DND-41 (cell line): ENCODE data around the gene AP1S3.

ENCODE experiments used
- ATAC-seq: fragments of 200-7000 bp; cut with Tn5 transposase; 3 replicates; pipeline ENCODE4 v1.9.1; 2021; ENCODE audit warnings: low read depth; ENCODE audit not compliant: insufficient read depth
- DNase-seq: peaks from one replicate; pipeline ENCODE4 v3.0.0-alpha.2; 2020
- H2AFZ ChIP-seq: 2 replicates; pipeline ENCODE4 v1.6.0; 2012; ENCODE audit warnings: low read depth, low read length
- H3K27ac ChIP-seq: 2 replicates; pipeline ENCODE4 v1.5.1; 2012; ENCODE audit warnings: low read length, inconsistent platforms
- H3K27me3 ChIP-seq: fragments of 200-600 bp; sonication (generic); 2 replicates; pipeline ENCODE4 v1.6.0; 2012; ENCODE audit warnings: low read length, mild to moderate bottlenecking, inconsistent platforms; ENCODE audit not compliant: insufficient read depth, poor library complexity
- H3K36me3 ChIP-seq: 2 replicates; pipeline ENCODE4 v1.5.1; 2012; ENCODE audit warnings: low read length, inconsistent platforms; ENCODE audit not compliant: insufficient read depth
- H3K4me1 ChIP-seq: 2 replicates; pipeline ENCODE4 v1.5.1; 2012; ENCODE audit warnings: mild to moderate bottlenecking, low read length; ENCODE audit not compliant: insufficient read depth
- H3K4me2 ChIP-seq: 2 replicates; pipeline ENCODE4 v1.6.0; 2012; ENCODE audit warnings: mild to moderate bottlenecking, moderate library complexity, low read length, inconsistent platforms; ENCODE audit not compliant: insufficient read depth
- H3K4me3 ChIP-seq, 2 experiments: fragments of 200-600 bp in 1 of 2; shearing (Covaris generic) in 1 of 2; 2 replicates each; pipeline ENCODE4 v1.5.1; 2012 to 2016; ENCODE audit warnings: inconsistent platforms in 2 of 2, low read length in 2 of 2, mild to moderate bottlenecking in 2 of 2, low read depth in 1 of 2, moderate library complexity in 1 of 2
- H3K79me2 ChIP-seq: 2 replicates; pipeline ENCODE4 v1.6.0; 2012; ENCODE audit warnings: low read length, inconsistent platforms; ENCODE audit not compliant: insufficient read depth
- H3K9ac ChIP-seq: 2 replicates; pipeline ENCODE4 v1.6.0; 2012; ENCODE audit warnings: low read depth, mild to moderate bottlenecking, inconsistent platforms, low read length, moderate library complexity
- H3K9me3 ChIP-seq: 2 replicates; pipeline ENCODE4 v1.5.1; 2012; ENCODE audit warnings: low read length, moderate library complexity, mild to moderate bottlenecking, inconsistent platforms; ENCODE audit not compliant: insufficient read depth, severe bottlenecking
- H4K20me1 ChIP-seq: 2 replicates; pipeline ENCODE4 v1.6.0; 2012; ENCODE audit warnings: low read length; ENCODE audit not compliant: insufficient read depth
- CTCF ChIP-seq: IDR thresholded peaks from 2 replicates; pipeline ENCODE4 v1.5.1; 2012; ENCODE audit warnings: borderline replicate concordance, low read length, moderate library complexity, mild to moderate bottlenecking; ENCODE audit not compliant: poor library complexity, severe bottlenecking; ENCODE audit errors: extremely low read depth
- EZH2 ChIP-seq: IDR thresholded peaks from 3 replicates; pipeline ENCODE4 v1.6.1; 2012; ENCODE audit warnings: borderline replicate concordance, low read depth, mild to moderate bottlenecking, moderate library complexity, low read length, inconsistent platforms; ENCODE audit not compliant: severe bottlenecking

Gene AP1S3

DNA sequence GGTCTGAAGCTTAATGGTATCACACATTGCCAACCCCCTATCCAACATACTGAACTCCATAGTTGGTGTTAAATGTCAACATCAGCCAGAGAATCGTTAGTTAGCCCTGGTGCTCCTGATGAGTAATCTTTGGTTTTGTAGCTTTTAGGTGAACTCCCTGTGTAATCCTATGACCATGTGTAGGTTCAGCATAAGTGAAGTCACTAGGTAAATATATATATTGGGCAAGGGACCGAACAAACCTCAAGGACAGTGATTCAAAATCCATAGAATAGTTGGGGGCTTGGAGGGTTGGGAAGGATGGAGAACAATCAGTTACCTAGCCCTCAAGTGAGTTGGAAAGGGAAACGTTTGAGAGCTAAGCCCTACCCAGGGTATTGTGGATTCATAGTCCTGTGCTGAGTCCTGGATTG, 16.0 kb upstream of the AP1S3 start:
- Histone ChIP-seq H3K27me3 (no peaks in the 10 kb centered on the region), H3K9ac (no peak overlapping the region), H2AFZ (no peak overlapping the region), H3K4me3 (no peak overlapping the region), H3K4me2 (no peak overlapping the region), H3K4me1 (no peaks in the 10 kb centered on the region), H3K9me3 (no peaks in the 10 kb centered on the region), H3K79me2 (no peaks in the 10 kb centered on the region), H4K20me1 (no peaks in the 10 kb centered on the region), H3K36me3 (no peaks in the 10 kb centered on the region), H3K27ac (no peak overlapping the region)
- ATAC-seq (no peak), DNase-seq (no peak)
- TF ChIP-seq CTCF (no peak), EZH2 (no peak)

DNA sequence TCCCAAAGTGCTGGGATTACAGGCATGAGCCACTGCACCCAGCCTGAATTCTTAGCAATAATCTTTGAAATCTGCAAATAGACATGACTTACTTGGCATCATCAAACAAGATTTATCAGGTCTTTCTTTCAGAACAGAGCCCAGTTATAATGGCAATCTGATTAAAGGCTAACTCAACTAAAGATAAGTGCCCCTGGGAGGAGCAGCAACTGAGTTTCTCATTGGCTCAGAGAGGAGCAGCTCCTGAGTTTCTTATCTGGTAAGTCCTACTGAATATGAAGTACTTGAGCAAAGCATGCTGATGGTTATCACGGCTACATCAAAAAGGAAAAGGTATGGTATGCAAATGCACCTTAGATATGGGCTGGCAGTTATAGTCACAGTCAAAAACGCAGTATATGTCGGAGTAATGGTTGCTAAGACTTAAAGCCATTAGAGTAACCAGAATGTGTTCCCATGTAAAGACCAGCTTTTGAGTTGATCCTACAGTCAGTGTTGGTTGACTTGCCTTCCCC, 15.0 kb upstream of the AP1S3 start:
- H3K4me3 ChIP-seq, result no peak overlapping the region
- no peaks in the 10 kb centered on the region for H4K20me1 ChIP-seq
- H3K4me1 ChIP-seq, result no peaks in the 10 kb centered on the region
- no peaks in the 10 kb centered on the region for H3K9me3 ChIP-seq
- H3K27ac ChIP-seq, result no peak overlapping the region
- DNase-seq (no peak), ATAC-seq (no peak)
- no peak overlapping the region for H2AFZ ChIP-seq
- TF ChIP-seq CTCF (no peak), EZH2 (no peak)
- no peak overlapping the region for H3K4me2 ChIP-seq
- H3K36me3 ChIP-seq, result no peaks in the 10 kb centered on the region
- no peaks in the 10 kb centered on the region for H3K79me2 ChIP-seq
- no peaks in the 10 kb centered on the region for H3K27me3 ChIP-seq
- no peak overlapping the region for H3K9ac ChIP-seq

GRCh38 chr2:223847410-223847809, 10.0 kb upstream of the AP1S3 start:
- no peak overlapping the region for H3K27ac ChIP-seq
- H3K9ac ChIP-seq, result no peak overlapping the region
- H3K79me2 ChIP-seq, result no peaks in the 10 kb centered on the region
- H3K36me3 ChIP-seq, result no peaks in the 10 kb centered on the region
- no peaks in the 10 kb centered on the region for H3K4me1 ChIP-seq
- no peak for DNase-seq
- no peaks in the 10 kb centered on the region for H3K27me3 ChIP-seq
- no peak overlapping the region for H3K4me3 ChIP-seq
- no peak overlapping the region for H3K4me2 ChIP-seq
- H2AFZ ChIP-seq, result no peak overlapping the region
- H3K9me3 ChIP-seq, result no peaks in the 10 kb centered on the region
- no peak for TF ChIP-seq CTCF
- peak; percentile 52; the same call in 2 of the 3 replicates for ATAC-seq
- no peaks in the 10 kb centered on the region for H4K20me1 ChIP-seq

DNA sequence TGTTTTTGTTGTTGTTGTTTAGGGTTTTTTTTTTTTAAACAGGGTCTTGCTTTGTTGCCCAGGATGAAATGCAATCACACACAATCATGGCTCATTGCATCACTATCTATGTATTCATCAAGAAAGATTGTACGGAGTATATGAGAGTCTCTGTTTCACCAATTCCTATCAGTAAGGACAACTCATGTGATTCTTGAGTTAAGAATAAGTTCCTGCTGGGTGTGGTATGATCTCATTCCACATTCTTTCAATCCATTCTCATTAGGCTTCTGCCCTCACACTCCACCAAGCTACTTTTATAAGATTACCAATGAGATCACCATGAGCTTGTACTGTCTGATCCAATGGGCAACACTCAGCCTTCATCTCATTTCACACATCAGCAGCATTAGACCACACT, 9.1 kb upstream of the AP1S3 start:
- no peak overlapping the region for H3K4me2 ChIP-seq
- H3K4me1 ChIP-seq, result no peaks in the 10 kb centered on the region
- H3K4me3 ChIP-seq, result no peak overlapping the region
- no peaks in the 10 kb centered on the region for H3K27me3 ChIP-seq
- TF ChIP-seq CTCF (no peak), EZH2 (no peak)
- ATAC-seq, result no peak
- H3K36me3 ChIP-seq, result no peaks in the 10 kb centered on the region
- no peaks in the 10 kb centered on the region for H3K9me3 ChIP-seq
- H3K27ac ChIP-seq, result no peak overlapping the region
- H3K79me2 ChIP-seq, result no peaks in the 10 kb centered on the region
- no peak overlapping the region for H2AFZ ChIP-seq
- DNase-seq, result no peak
- no peaks in the 10 kb centered on the region for H4K20me1 ChIP-seq
- no peak overlapping the region for H3K9ac ChIP-seq
